HepG2 (cell line): ENCODE measurements around the gene PC. TPM values are rescaled to one million over a fixed set of nuclear protein-coding genes. Genes with fewer than 3 reads are reported as not detected.

ENCODE experiments used
- ASH2L ChIP-seq: fragments of 300-600, 200-600 bp; sonication (generic); IDR thresholded peaks from 2 replicates; pipeline ENCODE4 v1.7.0; 2017; ENCODE audit warnings: low read depth, mild to moderate bottlenecking, moderate library complexity, mixed read lengths, low read length; ENCODE audit not compliant: insufficient read length
- BATF2 ChIP-seq: sonication (generic); formaldehyde crosslinking; IDR thresholded peaks from 2 replicates; pipeline ENCODE4 v1.8.0; 2022; ENCODE audit warnings: mild to moderate bottlenecking, missing genetic modification reagents, moderate library complexity
- DR1 ChIP-seq: sonication (generic); formaldehyde crosslinking; IDR thresholded peaks from 2 replicates; pipeline ENCODE4 v1.8.0; 2021; ENCODE audit warnings: mild to moderate bottlenecking, missing genetic modification reagents, inconsistent platforms
- FLYWCH1 ChIP-seq: sonication (generic); formaldehyde crosslinking; IDR thresholded peaks from 2 replicates; pipeline ENCODE4 v1.8.1; 2023; ENCODE audit warnings: mild to moderate bottlenecking, missing genetic modification reagents
- GLI4 ChIP-seq: sonication (generic); formaldehyde crosslinking; IDR thresholded peaks from 2 replicates; pipeline ENCODE4 v1.5.1; 2020; ENCODE audit warnings: missing genetic modification reagents, mild to moderate bottlenecking, moderate library complexity, borderline replicate concordance
- KMT2A ChIP-seq: sonication (generic); formaldehyde crosslinking; IDR thresholded peaks from 2 replicates; pipeline ENCODE4 v1.4.0; 2020; ENCODE audit warnings: missing genetic modification reagents
- PCBP2 ChIP-seq: fragments of 200-400 bp; formaldehyde crosslinking; optimal IDR thresholded peaks from 2 replicates; pipeline ENCODE3; 2018; ENCODE audit warnings: low read length, low read depth; ENCODE audit not compliant: poor library complexity, severe bottlenecking
- POGK ChIP-seq: sonication (generic); formaldehyde crosslinking; conservative IDR thresholded peaks from 2 replicates; pipeline ENCODE4 v1.8.0; 2022; ENCODE audit warnings: mild to moderate bottlenecking, moderate library complexity, missing genetic modification reagents
- RBAK ChIP-seq: sonication (generic); formaldehyde crosslinking; IDR thresholded peaks from 2 replicates; pipeline ENCODE4 v1.5.1; 2020; ENCODE audit warnings: mild to moderate bottlenecking, missing genetic modification reagents
- SKI ChIP-seq: fragments of 450-650 bp; IDR thresholded peaks from one replicate; pipeline ENCODE4 v1.6.1; 2018; ENCODE audit warnings: mild to moderate bottlenecking; ENCODE audit not compliant: partially characterized antibody
- SMC3 ChIP-seq: IDR thresholded peaks from 2 replicates; pipeline ENCODE4 v1.6.1; 2011; ENCODE audit warnings: low read length, improper control_type of control experiment
- SP2 ChIP-seq: sonication (generic); formaldehyde crosslinking; IDR thresholded peaks from 2 replicates; pipeline ENCODE4 v1.5.1; 2020; ENCODE audit warnings: mild to moderate bottlenecking, missing genetic modification reagents
- STAG1 ChIP-seq: sonication (generic); formaldehyde crosslinking; IDR thresholded peaks from 2 replicates; pipeline ENCODE4 v1.4.0; 2020; ENCODE audit warnings: missing genetic modification reagents
- TAF15 ChIP-seq: fragments of 200-400 bp; formaldehyde crosslinking; IDR thresholded peaks from one replicate; pipeline ENCODE4 v1.6.1; 2018; ENCODE audit warnings: mild to moderate bottlenecking, low read depth, low read length; ENCODE audit not compliant: poor library complexity, severe bottlenecking
- ZBTB2 ChIP-seq: sonication (generic); formaldehyde crosslinking; IDR thresholded peaks from 2 replicates; pipeline ENCODE4 v1.8.0; 2022; ENCODE audit warnings: low read depth, missing genetic modification reagents
- ZNF12 ChIP-seq: sonication (generic); formaldehyde crosslinking; IDR thresholded peaks from 2 replicates; pipeline ENCODE4 v1.5.0; 2020; ENCODE audit warnings: missing genetic modification reagents
- ZNF17 ChIP-seq: sonication (generic); formaldehyde crosslinking; IDR thresholded peaks from 2 replicates; pipeline ENCODE4 v1.5.0; 2020; ENCODE audit warnings: mild to moderate bottlenecking, missing genetic modification reagents
- ZNF33A ChIP-seq: sonication (generic); formaldehyde crosslinking; IDR thresholded peaks from 2 replicates; pipeline ENCODE4 v1.5.1; 2020; ENCODE audit warnings: missing genetic modification reagents, mild to moderate bottlenecking, moderate library complexity, borderline replicate concordance
- ZNF556 ChIP-seq: sonication (generic); formaldehyde crosslinking; IDR thresholded peaks from 2 replicates; pipeline ENCODE4 v1.4.0; 2020; ENCODE audit warnings: mild to moderate bottlenecking, missing genetic modification reagents, borderline replicate concordance
- ZNF580 ChIP-seq: IDR thresholded peaks from 2 replicates; pipeline ENCODE4 v1.6.1; 2016; ENCODE audit warnings: low read depth, borderline replicate concordance
- polyA plus RNA-seq, 8 experiments: library from polyadenylated mRNA; depleted of rRNA in 3 of 8; stranded (reverse) in 7 of 8; unstranded in 1 of 8; fragments of >200 nt; fragmentation: Illumina TruSeq in 4 of 8; extraction: Trizol in 4 of 8; gene quantifications; 2 replicates each; pipeline versions ENCODE4 v1.2.1 to v1.2.3, GENCODE V29; 2011 to 2016; ENCODE audit warnings: low read depth in 4 of 8, missing spikeins in 1 of 8, mixed read lengths in 1 of 8; ENCODE audit not compliant: insufficient read depth in 1 of 8
- total RNA-seq, 5 experiments: library from RNA; depleted of rRNA; stranded (reverse); fragments of >200 nt; fragmentation: Illumina TruSeq; extraction: Trizol; gene quantifications; 2 replicates each; pipeline ENCODE4 v1.2.3, GENCODE V29; 2016; ENCODE audit warnings: low read depth in 1 of 5
- TF ChIP-seq, protein P1 (sequence below): sonication (generic); formaldehyde crosslinking; IDR thresholded peaks from 2 replicates; pipeline ENCODE4 v1.4.0; 2020; ENCODE audit warnings: missing genetic modification reagents
- TF ChIP-seq, protein P2 (sequence below): sonication (generic); formaldehyde crosslinking; IDR thresholded peaks from 2 replicates; pipeline ENCODE4 v1.8.1; 2023; ENCODE audit warnings: missing genetic modification reagents, mild to moderate bottlenecking, borderline replicate concordance

The PC gene
- total and polyA plus RNA-seq, 2 of the 13 experiments (the other 11 are each of a cell fraction or from before 2014, with no cell fraction given), result 29.0 to 39.0 TPM

DNA sequence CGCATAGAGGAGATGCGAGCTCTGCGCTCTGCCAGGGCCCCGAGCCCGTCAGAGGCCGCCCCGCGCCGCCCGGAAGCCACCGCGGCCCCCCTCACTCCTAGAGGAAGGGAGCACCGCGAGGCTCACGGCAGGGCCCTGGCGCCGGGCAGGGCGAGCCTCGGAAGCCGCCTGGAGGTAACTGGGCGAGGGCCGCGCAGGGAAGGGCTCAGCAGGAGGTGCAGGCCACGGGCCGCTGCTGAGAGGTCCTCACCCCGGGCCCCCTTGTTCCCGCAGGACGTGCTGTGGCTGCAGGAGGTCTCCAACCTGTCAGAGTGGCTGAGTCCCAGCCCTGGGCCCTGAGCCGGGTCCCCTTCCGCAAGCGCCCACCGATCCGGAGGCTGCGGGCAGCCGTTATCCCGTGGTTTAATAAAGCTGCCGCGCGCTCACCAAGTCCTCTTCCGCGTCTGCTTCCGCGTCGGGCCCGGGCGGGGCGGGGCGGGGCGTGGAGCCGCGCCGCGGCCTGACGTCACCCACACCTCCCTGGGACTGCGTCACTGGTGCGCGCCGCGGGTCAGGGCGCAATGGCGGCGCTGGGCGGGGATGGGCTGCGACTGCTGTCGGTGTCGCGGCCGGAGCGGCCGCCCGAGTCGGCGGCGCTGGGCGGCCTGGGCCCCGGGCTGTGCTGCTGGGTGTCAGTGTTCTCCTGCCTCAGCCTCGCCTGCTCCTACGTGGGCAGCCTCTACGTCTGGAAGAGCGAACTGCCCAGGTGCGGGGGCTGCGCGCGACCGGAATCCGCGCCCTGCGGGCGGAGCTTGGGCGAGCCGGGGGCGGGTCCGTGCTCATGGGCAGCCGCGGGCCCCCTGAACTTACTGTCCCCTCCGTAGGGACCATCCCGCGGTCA, 115.0 kb downstream of the PC start, which contains the start of gene RCE1 (continued):
- no peak for TF ChIP-seq ZNF580 (CRISPR knock-in tag)
- TF ChIP-seq ZNF12 (CRISPR knock-in tag), result peak; percentile 75
- no peak for TF ChIP-seq RBAK (CRISPR knock-in tag)
- TF ChIP-seq ZBTB2 (CRISPR knock-in tag), result 0 out of 2 replicates have a peak, but pooled peaks have one; percentile 52
- peak; percentile 60; the same call in 1 of the 2 replicates for TF ChIP-seq POGK (CRISPR knock-in tag)
- peak; percentile 12; the same call in 1 of the 2 replicates for TF ChIP-seq GLI4
- TF ChIP-seq FLYWCH1 (CRISPR knock-in tag), result 0 out of 2 replicates have a peak, but pooled peaks have one; percentile 8
- TF ChIP-seq TAF15, result no peak
- 0 out of 2 replicates have a peak, but pooled peaks have one; percentile 44 for TF ChIP-seq ZNF17
- TF ChIP-seq, protein P1, sequence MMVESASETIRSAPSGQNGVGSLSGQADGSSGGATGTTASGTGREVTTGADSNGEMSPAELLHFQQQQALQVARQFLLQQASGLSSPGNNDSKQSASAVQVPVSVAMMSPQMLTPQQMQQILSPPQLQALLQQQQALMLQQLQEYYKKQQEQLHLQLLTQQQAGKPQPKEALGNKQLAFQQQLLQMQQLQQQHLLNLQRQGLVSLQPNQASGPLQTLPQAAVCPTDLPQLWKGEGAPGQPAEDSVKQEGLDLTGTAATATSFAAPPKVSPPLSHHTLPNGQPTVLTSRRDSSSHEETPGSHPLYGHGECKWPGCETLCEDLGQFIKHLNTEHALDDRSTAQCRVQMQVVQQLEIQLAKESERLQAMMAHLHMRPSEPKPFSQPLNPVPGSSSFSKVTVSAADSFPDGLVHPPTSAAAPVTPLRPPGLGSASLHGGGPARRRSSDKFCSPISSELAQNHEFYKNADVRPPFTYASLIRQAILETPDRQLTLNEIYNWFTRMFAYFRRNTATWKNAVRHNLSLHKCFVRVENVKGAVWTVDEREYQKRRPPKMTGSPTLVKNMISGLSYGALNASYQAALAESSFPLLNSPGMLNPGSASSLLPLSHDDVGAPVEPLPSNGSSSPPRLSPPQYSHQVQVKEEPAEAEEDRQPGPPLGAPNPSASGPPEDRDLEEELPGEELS (CRISPR knock-in tag), result no peak
- no peak for TF ChIP-seq BATF2 (CRISPR knock-in tag)
- peak; percentile 29; the same call in 1 of the 2 replicates for TF ChIP-seq SP2 (CRISPR knock-in tag)
- no peak; the same call in 1 of the 2 replicates for TF ChIP-seq STAG1 (CRISPR knock-in tag)
- no peak; the same call in 1 of the 2 replicates for TF ChIP-seq ZNF556
- peak; percentile 77 for TF ChIP-seq ASH2L
- TF ChIP-seq ZNF33A, result no peak
- TF ChIP-seq KMT2A, result peak; percentile 72; the same call in 1 of the 2 replicates
- TF ChIP-seq, protein P2, sequence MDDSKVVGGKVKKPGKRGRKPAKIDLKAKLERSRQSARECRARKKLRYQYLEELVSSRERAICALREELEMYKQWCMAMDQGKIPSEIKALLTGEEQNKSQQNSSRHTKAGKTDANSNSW, result 0 out of 2 replicates have a peak, but pooled peaks have one; percentile 41
- TF ChIP-seq PCBP2, result no peak
- TF ChIP-seq SKI, result peak; percentile 54
- TF ChIP-seq DR1, result no peak
- TF ChIP-seq SMC3, result no peak
